ENCODE measurements around the gene LSP1.

GRCh38 chr11:1896923-1897322, 44.0 kb downstream of the LSP1 start:
- TF ChIP-seq, protein P1, sequence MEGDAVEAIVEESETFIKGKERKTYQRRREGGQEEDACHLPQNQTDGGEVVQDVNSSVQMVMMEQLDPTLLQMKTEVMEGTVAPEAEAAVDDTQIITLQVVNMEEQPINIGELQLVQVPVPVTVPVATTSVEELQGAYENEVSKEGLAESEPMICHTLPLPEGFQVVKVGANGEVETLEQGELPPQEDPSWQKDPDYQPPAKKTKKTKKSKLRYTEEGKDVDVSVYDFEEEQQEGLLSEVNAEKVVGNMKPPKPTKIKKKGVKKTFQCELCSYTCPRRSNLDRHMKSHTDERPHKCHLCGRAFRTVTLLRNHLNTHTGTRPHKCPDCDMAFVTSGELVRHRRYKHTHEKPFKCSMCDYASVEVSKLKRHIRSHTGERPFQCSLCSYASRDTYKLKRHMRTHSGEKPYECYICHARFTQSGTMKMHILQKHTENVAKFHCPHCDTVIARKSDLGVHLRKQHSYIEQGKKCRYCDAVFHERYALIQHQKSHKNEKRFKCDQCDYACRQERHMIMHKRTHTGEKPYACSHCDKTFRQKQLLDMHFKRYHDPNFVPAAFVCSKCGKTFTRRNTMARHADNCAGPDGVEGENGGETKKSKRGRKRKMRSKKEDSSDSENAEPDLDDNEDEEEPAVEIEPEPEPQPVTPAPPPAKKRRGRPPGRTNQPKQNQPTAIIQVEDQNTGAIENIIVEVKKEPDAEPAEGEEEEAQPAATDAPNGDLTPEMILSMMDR (IDR thresholded peaks at IDR 0.05) = no peak
- TF ChIP-seq POLR2A (IDR thresholded peaks at IDR 0.05) = no peak
